ENCODE data around the gene ENSA. TPM values are rescaled to one million over a fixed set of nuclear protein-coding genes. Genes with fewer than 3 reads are reported as not detected.
"Not testable (repeated sequence)": the region's sequence is repeated elsewhere in the genome, so short reads cannot be mapped to it uniquely, and the experiment has no call there.

The ENSA gene
- total RNA-seq, 4 donors from 2014 or later = 154 to 191 (median 167) TPM

DNA sequence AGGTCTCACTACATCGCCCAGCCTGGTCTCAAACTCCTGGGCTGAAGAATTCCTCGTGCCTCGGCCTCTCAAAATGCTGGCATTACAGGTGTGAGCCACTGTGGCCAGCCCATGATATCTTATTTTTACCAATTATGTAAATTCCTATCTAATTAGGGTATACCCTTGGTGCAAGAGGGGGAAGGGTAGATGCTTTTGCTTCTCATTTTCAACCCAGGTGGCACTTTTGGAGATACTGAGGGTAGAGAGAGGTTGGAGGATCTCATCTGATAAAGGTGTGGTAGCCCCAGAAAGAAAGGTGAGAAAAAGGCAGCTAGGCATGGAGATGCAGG is 17.4 kb downstream of the ENSA start:
- no peaks in the 10 kb centered on the region for H3K9me3 ChIP-seq
- peaks cover 0 to 21% of the 10 kb centered on the region in 2 donors for H3K36me3 ChIP-seq
- no peaks in the 10 kb centered on the region for H3K27me3 ChIP-seq
- no peak for ATAC-seq
- WGBS, 2 donors (ENCODE audit: low coverage in 1 of 2) = 94 to 100% methylated on average over 3 of the region's 3 CpGs
- H3K27ac ChIP-seq = peak overlapping the region; percentile 66 to 84 (median 82)
- no peak for TF ChIP-seq POLR2AphosphoS5 (IDR thresholded peaks at IDR 0.05)
- no peak overlapping the region for H3K4me3 ChIP-seq
- H3K4me1 ChIP-seq = peaks cover 0 to 66% (median 31%) of the 10 kb centered on the region in 3 donors

- 80 to 100% methylated on average over 1 to 4 of the region's 4 CpGs for WGBS, 2 donors (ENCODE audit: low coverage in 1 of 2)
- Histone ChIP-seq H3K36me3 (peaks cover 0 to 11% of the 10 kb centered on the region in 2 donors), H3K4me1 (peaks cover 0 to 66% (median 31%) of the 10 kb centered on the region in 3 donors), H3K9me3 (no peaks in the 10 kb centered on the region), H3K27ac (peak overlapping the region in 3 of 4 donors; percentile 80 to 84 (median 83)), H3K4me3 (no peak overlapping the region), H3K27me3 (no peaks in the 10 kb centered on the region)
- no peak for ATAC-seq
- TF ChIP-seq EP300 (IDR thresholded peaks at IDR 0.05) (no peak), POLR2AphosphoS5 (IDR thresholded peaks at IDR 0.05) (no peak), POLR2A (IDR thresholded peaks at IDR 0.05) (no peak)
- TF ChIP-seq, protein P1, sequence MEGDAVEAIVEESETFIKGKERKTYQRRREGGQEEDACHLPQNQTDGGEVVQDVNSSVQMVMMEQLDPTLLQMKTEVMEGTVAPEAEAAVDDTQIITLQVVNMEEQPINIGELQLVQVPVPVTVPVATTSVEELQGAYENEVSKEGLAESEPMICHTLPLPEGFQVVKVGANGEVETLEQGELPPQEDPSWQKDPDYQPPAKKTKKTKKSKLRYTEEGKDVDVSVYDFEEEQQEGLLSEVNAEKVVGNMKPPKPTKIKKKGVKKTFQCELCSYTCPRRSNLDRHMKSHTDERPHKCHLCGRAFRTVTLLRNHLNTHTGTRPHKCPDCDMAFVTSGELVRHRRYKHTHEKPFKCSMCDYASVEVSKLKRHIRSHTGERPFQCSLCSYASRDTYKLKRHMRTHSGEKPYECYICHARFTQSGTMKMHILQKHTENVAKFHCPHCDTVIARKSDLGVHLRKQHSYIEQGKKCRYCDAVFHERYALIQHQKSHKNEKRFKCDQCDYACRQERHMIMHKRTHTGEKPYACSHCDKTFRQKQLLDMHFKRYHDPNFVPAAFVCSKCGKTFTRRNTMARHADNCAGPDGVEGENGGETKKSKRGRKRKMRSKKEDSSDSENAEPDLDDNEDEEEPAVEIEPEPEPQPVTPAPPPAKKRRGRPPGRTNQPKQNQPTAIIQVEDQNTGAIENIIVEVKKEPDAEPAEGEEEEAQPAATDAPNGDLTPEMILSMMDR (IDR thresholded peaks at IDR 0.05) = no peak
Observed at GRCh38 chr1:150610576-150610975, 18.8 kb downstream of the ENSA start.

DNA sequence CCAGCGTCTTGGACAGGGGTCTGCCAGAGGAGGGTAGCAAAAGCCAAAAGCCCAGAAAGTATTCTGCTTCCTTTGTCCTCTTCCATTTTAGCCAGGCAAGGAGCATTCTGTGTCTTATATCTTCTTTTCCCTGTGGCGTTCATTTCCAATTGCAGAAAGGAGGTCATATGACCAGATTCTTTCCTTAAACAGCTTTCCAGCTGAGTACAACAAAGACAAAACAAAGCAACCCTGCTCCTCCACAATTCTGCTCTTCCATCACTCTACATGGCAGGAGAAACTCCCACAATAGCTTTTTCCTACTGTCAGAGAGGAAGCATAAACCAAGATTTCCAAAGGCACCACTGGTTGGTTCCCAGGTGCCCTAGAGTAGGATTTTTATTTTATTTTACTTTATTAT is 19.7 kb downstream of the ENSA start:
- no peak overlapping the region for H3K4me3 ChIP-seq
- peak overlapping the region; percentile 56 to 84 (median 82) for H3K27ac ChIP-seq
- WGBS, 2 donors (ENCODE audit: low coverage in 1 of 2) = 11 to 15% methylated on average over 2 of the region's 2 CpGs
- peaks cover 0 to 11% of the 10 kb centered on the region in 2 donors for H3K36me3 ChIP-seq
- H3K27me3 ChIP-seq = no peaks in the 10 kb centered on the region
- no peaks in the 10 kb centered on the region for H3K9me3 ChIP-seq
- H3K4me1 ChIP-seq = peaks cover 0 to 65% (median 31%) of the 10 kb centered on the region in 3 donors
- no peak for ATAC-seq
- TF ChIP-seq POLR2A (IDR thresholded peaks at IDR 0.05) (no peak), POLR2AphosphoS5 (IDR thresholded peaks at IDR 0.05) (no peak), EP300 (IDR thresholded peaks at IDR 0.05) (no peak)
- TF ChIP-seq, protein P1 (IDR thresholded peaks at IDR 0.05) = no peak

- TF ChIP-seq, protein P1 (IDR thresholded peaks at IDR 0.05) = no peak
- TF ChIP-seq EP300 (IDR thresholded peaks at IDR 0.05) (no peak), POLR2A (IDR thresholded peaks at IDR 0.05) (no peak), POLR2AphosphoS5 (IDR thresholded peaks at IDR 0.05) (no peak)
- H3K36me3 ChIP-seq = no peaks in the 10 kb centered on the region
- H3K4me3 ChIP-seq = no peak overlapping the region
- 97 to 100% methylated on average over 2 to 7 of the region's 7 CpGs for WGBS, 2 donors (ENCODE audit: low coverage in 1 of 2)
- H3K9me3 ChIP-seq = no peaks in the 10 kb centered on the region
- no peak overlapping the region for H3K27ac ChIP-seq
- no peak for ATAC-seq
- H3K27me3 ChIP-seq = no peaks in the 10 kb centered on the region
- peaks cover 0 to 40% (median 20%) of the 10 kb centered on the region in 3 donors for H3K4me1 ChIP-seq
Observed at GRCh38 chr1:150606463-150607142, 22.8 kb downstream of the ENSA start.

GRCh38 chr1:150605451-150605731 is 24.0 kb downstream of the ENSA start:
- not testable (repeated sequence) for H3K36me3 ChIP-seq, ATAC-seq, H3K4me3 ChIP-seq, H3K9me3 ChIP-seq, H3K27me3 ChIP-seq
- 90 to 100% methylated on average over 1 to 2 of the region's 3 CpGs for WGBS, 2 donors (ENCODE audit: low coverage in 1 of 2)
- Histone ChIP-seq H3K27ac (peak overlapping the region in 1 of 4 donors; percentile 79), H3K4me1 (peaks cover 0 to 28% (median 11%) of the 10 kb centered on the region in 3 donors)

DNA sequence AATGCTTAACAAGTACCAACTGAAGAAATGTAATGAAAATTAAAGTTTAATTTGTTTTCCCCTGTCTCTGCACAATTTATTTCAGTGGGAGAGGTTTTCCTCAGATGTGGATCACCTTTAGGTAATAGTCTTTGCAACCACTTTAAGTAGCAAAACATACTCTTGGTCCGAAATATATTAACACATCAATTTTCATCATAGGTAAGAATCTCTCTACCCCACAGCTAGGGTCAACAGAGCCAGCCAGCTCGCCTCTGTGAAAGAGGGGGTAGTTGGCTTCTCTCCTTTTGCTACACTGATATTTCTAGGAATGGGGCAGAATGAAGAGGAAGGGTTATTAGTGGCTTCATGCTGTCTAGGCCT is 25.2 kb downstream of the ENSA start:
- no peak overlapping the region for H3K4me3 ChIP-seq
- H3K36me3 ChIP-seq = peaks cover 0 to 18% of the 10 kb centered on the region in 2 donors
- 67 to 77% methylated on average over 1 to 2 of the region's 2 CpGs for WGBS, 2 donors (ENCODE audit: low coverage in 1 of 2)
- H3K27me3 ChIP-seq = no peaks in the 10 kb centered on the region
- no peaks in the 10 kb centered on the region for H3K9me3 ChIP-seq
- H3K27ac ChIP-seq = peak overlapping the region; percentile 36 to 79 (median 76)
- ATAC-seq = no peak
- TF ChIP-seq POLR2A (IDR thresholded peaks at IDR 0.05) (no peak), EP300 (IDR thresholded peaks at IDR 0.05) (no peak), POLR2AphosphoS5 (IDR thresholded peaks at IDR 0.05) (no peak)
- TF ChIP-seq, protein P1 (IDR thresholded peaks at IDR 0.05) = no peak
- peaks cover 0 to 16% (median 3%) of the 10 kb centered on the region in 3 donors for H3K4me1 ChIP-seq
